22Rv1 (cell line): ENCODE data around the gene CCHCR1.

Experiments
- CTCF ChIP-seq: fragments of 450-650 bp; IDR thresholded peaks from 2 replicates; pipeline ENCODE4 v1.5.1; 2017; ENCODE audit warnings: mild to moderate bottlenecking
- ZFX ChIP-seq: fragments of 450-650 bp; IDR thresholded peaks from 2 replicates; pipeline ENCODE4 v1.6.1; 2017; ENCODE audit warnings: antibody characterized with exemption, borderline replicate concordance

GRCh38 chr6:31174378-31174777 lies 16.8 kb upstream of the CCHCR1 start:
- no peak for TF ChIP-seq CTCF
- TF ChIP-seq ZFX = no peak
